ENCODE measurements around the gene OTP. TPM values are rescaled to one million over a fixed set of nuclear protein-coding genes. Genes with fewer than 3 reads are reported as not detected.

Gene OTP
- total and polyA plus RNA-seq, 2 experiments from 2014 or later, result not detected

GRCh38 chr5:77641397-77641943, 3.0 kb upstream of the OTP start:
- no peaks in the 10 kb centered on the region for H3K36me3 ChIP-seq (replicated peaks; ENCODE audit: insufficient read depth, low read depth)
- DNase-seq (ENCODE audit: low spot score), result no peak
- no peaks in the 10 kb centered on the region for H3K9me3 ChIP-seq (ENCODE audit: low read depth)
- H3K9me2 ChIP-seq (replicated peaks; ENCODE audit: insufficient read depth), result no peaks in the 10 kb centered on the region
- WGBS (ENCODE audit: low lambda C conversion rate, missing lambda C conversion rate), result 3% methylated on average over 12 of the region's 23 CpGs
- no peak overlapping the region for H3K4me2 ChIP-seq
- TF ChIP-seq EZH2phosphoT487 (IDR thresholded peaks at IDR 0.05; ENCODE audit: low read depth, severe bottlenecking, unreplicated experiment) (peak; percentile 44), CTCF (IDR thresholded peaks at IDR 0.05; ENCODE audit: poor library complexity) (no peak), EZH2 (IDR thresholded peaks at IDR 0.05; ENCODE audit: borderline replicate concordance) (peak; percentile 24)
- no peak overlapping the region for H2AFZ ChIP-seq
- H3K79me2 ChIP-seq, result no peaks in the 10 kb centered on the region
- peaks cover 9% of the 10 kb centered on the region for H3K4me1 ChIP-seq (ENCODE audit: insufficient read depth)
- peaks cover 97% of the 10 kb centered on the region for H3K27me3 ChIP-seq
- H4K20me1 ChIP-seq (ENCODE audit: insufficient read depth, poor library complexity, severe bottlenecking), result no peaks in the 10 kb centered on the region
- no peak overlapping the region for H3K27ac ChIP-seq
- H3K4me3 ChIP-seq, result no peak overlapping the region

- no peaks in the 10 kb centered on the region for H3K9me2 ChIP-seq (replicated peaks; ENCODE audit: insufficient read depth)
- no peak overlapping the region for H2AFZ ChIP-seq
- DNase-seq (ENCODE audit: low spot score), result no peak
- 1% methylated on average over 43 of the region's 45 CpGs for WGBS (ENCODE audit: low lambda C conversion rate, missing lambda C conversion rate)
- H3K27me3 ChIP-seq, result peaks cover 97% of the 10 kb centered on the region
- H3K9me3 ChIP-seq (ENCODE audit: low read depth), result no peaks in the 10 kb centered on the region
- H4K20me1 ChIP-seq (ENCODE audit: insufficient read depth, poor library complexity, severe bottlenecking), result no peaks in the 10 kb centered on the region
- no peak overlapping the region for H3K4me3 ChIP-seq
- no peak overlapping the region for H3K27ac ChIP-seq
- TF ChIP-seq CTCF (IDR thresholded peaks at IDR 0.05; ENCODE audit: poor library complexity) (no peak), EZH2phosphoT487 (IDR thresholded peaks at IDR 0.05; ENCODE audit: low read depth, severe bottlenecking, unreplicated experiment) (peak; percentile 75), EZH2 (IDR thresholded peaks at IDR 0.05; ENCODE audit: borderline replicate concordance) (peak; percentile 88)
- no peaks in the 10 kb centered on the region for H3K36me3 ChIP-seq (replicated peaks; ENCODE audit: insufficient read depth, low read depth)
- peaks cover 9% of the 10 kb centered on the region for H3K4me1 ChIP-seq (ENCODE audit: insufficient read depth)
- peak overlapping the region; percentile 31 for H3K4me2 ChIP-seq
- no peaks in the 10 kb centered on the region for H3K79me2 ChIP-seq
Measured at GRCh38 chr5:77640589-77641396, 2.3 kb upstream of the OTP start.

GRCh38 chr5:77638763-77639671, 504 bp upstream of the OTP start:
- Histone ChIP-seq H2AFZ (peak overlapping the region; percentile 39), H3K9me2 (replicated peaks; ENCODE audit: insufficient read depth) (no peaks in the 10 kb centered on the region), H3K27ac (no peak overlapping the region), H3K79me2 (no peaks in the 10 kb centered on the region), H3K4me3 (no peak overlapping the region), H3K27me3 (peaks cover 100% of the 10 kb centered on the region), H4K20me1 (ENCODE audit: insufficient read depth, poor library complexity, severe bottlenecking) (no peaks in the 10 kb centered on the region), H3K4me2 (peak overlapping the region; percentile 55), H3K36me3 (replicated peaks; ENCODE audit: insufficient read depth, low read depth) (no peaks in the 10 kb centered on the region), H3K9me3 (ENCODE audit: low read depth) (no peaks in the 10 kb centered on the region), H3K4me1 (ENCODE audit: insufficient read depth) (peaks cover 6% of the 10 kb centered on the region)
- WGBS (ENCODE audit: low lambda C conversion rate, missing lambda C conversion rate), result 6% methylated on average over 60 of the region's 61 CpGs
- peak; percentile 52 for DNase-seq (ENCODE audit: low spot score)
- TF ChIP-seq CTCF (IDR thresholded peaks at IDR 0.05; ENCODE audit: poor library complexity) (no peak), EZH2phosphoT487 (IDR thresholded peaks at IDR 0.05; ENCODE audit: low read depth, severe bottlenecking, unreplicated experiment) (peak; percentile 24), EZH2 (IDR thresholded peaks at IDR 0.05; ENCODE audit: borderline replicate concordance) (peak; percentile 25)

All from hepatocyte (in vitro differentiated cells).